ENCODE data around the gene KCNK1.
"Not testable (repeated sequence)": the region's sequence is repeated elsewhere in the genome, so short reads cannot be mapped to it uniquely, and the experiment has no call there.

The KCNK1 gene

GRCh38 chr1:233607252-233608119 is 6.4 kb upstream of the KCNK1 start:
- no peak for DNase-seq (ENCODE audit: low spot score)

- DNase-seq (ENCODE audit: low spot score): no peak
Measured at GRCh38 chr1:233608988-233609387, 4.9 kb upstream of the KCNK1 start.

DNA sequence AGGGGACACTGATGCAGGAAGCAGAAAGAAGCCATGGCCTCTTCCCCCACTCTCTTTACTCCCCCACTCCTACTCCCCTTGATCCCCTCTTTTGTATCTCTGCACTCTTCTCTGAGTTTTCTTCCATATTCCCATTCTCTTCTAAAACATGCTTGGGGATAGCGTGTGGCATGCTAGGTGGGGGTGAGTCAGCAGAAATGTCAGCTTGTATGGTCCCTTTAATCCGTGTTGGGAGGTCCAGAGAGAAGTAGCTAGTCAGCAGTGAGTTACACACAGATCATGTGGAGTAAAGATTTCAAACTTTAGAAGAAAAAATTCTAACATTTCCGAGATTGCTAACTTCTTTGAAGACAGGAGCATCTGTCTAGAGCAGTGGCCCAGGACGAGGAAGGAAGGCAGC is 4.0 kb upstream of the KCNK1 start:
- DNase-seq (ENCODE audit: low spot score): no peak

DNA sequence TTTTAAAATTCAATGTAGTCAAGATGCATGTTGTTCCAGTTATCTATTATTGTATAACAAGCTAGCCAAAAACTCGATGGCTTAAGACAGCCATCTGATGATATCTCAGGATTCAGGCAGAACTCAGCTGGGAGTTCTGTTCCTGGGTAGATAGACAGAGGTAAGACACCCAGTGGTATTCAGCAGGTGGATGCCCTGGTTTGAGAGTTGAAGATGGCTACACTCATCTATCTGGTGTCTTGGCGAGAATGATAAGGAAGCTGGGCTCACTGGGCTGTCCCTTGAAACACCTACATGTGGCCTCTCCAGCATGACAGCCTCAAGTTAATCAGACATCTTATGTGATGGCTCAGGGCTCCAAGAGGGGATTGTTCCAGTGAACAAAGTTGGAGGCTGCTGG is 3.3 kb upstream of the KCNK1 start:
- DNase-seq (ENCODE audit: low spot score): no peak

DNA sequence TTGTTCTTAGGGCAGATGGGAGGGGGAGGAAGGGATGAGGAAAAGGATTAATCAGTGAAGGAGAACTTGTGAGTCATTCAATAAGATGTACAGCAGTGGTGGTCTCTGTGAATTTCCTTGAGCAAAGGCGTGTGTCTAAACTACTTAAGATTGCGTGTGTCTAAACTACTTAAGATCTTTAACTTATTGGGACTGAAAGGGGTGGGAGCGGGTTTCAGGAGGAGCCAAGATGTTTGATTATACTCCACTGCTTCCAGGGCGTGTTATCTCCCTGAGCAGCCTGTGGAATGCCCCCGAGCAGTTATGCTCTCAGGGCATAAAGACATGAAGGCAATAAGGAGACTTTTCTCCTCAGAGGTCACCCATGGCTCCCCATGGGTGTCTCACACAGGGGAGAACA is 2.5 kb upstream of the KCNK1 start:
- not testable (repeated sequence) for DNase-seq (ENCODE audit: low spot score)

GRCh38 chr1:233614173-233614742 is 352 bp downstream of the KCNK1 start:
- DNase-seq (ENCODE audit: low spot score): peak; percentile 69

- no peak for DNase-seq (ENCODE audit: low spot score)
Measured at GRCh38 chr1:233614743-233615521, 1.0 kb downstream of the KCNK1 start.

- no peak for DNase-seq (ENCODE audit: low spot score)
Measured at GRCh38 chr1:233615571-233615970, 1.7 kb downstream of the KCNK1 start.

- no peak for DNase-seq (ENCODE audit: low spot score)
Measured at GRCh38 chr1:233617025-233617424, 3.1 kb downstream of the KCNK1 start.

- DNase-seq (ENCODE audit: low spot score): not testable (repeated sequence)
Measured at GRCh38 chr1:233619414-233619813, 5.5 kb downstream of the KCNK1 start.

- no peak for DNase-seq (ENCODE audit: low spot score)
Measured at GRCh38 chr1:233620065-233620464, 6.2 kb downstream of the KCNK1 start.

- DNase-seq (ENCODE audit: low spot score): no peak
Measured at GRCh38 chr1:233621923-233622322, 8.0 kb downstream of the KCNK1 start.

GRCh38 chr1:233624289-233624688 is 10.4 kb downstream of the KCNK1 start:
- no peak for DNase-seq (ENCODE audit: low spot score)

GRCh38 chr1:233625087-233625486 is 11.2 kb downstream of the KCNK1 start:
- no peak for DNase-seq (ENCODE audit: low spot score)

- no peak for DNase-seq (ENCODE audit: low spot score)
Measured at GRCh38 chr1:233625510-233625981, 11.6 kb downstream of the KCNK1 start.

DNA sequence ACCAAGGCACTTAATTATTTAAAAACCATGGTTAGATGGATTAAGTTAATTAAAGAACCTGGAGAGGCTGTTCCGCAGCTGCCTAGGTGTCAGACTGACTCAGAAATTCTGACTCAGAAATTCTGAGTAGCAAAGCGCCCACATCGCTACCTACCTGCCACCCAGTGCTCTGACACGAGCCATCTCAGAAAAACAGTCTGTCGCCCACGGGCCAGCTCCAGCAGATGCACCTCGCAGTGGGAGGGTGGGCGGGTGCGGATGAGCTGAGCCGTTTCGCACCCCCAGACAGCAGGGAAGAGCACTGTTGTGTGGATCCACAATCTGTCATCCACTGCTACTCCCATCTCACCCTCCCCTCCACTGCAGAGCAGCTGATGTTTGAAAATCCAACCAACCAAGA is 13.5 kb downstream of the KCNK1 start:
- DNase-seq (ENCODE audit: low spot score): no peak

DNA sequence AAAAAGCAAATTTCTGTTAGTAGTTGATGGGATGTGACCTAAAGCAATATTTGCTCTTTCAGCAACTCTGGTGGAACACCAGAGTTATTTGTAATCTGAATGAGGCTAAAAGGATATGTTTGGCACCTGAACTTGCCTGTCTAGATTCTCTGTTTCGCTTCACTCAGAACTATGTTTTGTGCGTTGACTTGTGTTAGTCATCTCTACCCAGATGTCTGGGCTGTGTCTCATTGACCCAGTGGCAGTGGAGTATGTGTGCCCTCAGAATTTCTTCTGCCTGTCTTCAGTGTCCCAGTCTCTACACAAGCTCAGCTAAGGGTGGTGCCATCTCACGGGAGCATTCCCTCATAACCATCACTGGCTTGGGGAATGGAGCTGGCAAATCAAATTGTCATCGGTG is 13.9 kb downstream of the KCNK1 start:
- no peak for DNase-seq (ENCODE audit: low spot score)

DNA sequence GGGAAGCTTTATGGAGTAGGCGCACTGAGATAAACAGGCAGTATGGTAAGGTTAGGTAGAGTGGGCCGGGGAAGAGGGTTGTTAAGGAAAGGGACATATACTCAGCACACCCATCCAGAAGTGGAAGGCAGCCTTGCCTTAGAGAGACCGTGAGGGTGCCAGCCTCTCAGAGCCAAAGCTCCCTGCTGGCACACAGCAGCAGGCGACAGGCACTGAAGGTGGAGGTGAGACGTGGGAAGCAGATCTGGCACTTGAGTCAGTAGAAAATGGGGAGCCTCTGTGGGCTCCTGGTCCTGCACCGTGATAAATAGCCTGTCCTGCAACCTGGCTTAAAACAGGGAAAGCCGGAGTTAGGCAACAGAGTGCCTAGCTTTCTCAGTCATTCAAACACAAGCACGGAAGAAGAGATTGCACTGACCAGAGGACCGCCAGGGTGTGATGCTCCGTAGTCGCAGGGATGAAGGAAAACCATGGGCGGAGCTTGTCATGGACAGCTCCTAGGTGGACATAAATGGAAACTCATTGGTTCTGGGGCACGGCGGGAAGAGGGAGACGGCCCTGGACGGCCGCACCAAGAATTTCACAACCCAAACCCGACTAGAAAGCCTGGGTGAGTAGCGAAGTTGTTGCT is 15.5 kb downstream of the KCNK1 start:
- no peak for DNase-seq (ENCODE audit: low spot score)

- DNase-seq (ENCODE audit: low spot score): no peak
Measured at GRCh38 chr1:233631810-233632405, 18.0 kb downstream of the KCNK1 start.

DNA sequence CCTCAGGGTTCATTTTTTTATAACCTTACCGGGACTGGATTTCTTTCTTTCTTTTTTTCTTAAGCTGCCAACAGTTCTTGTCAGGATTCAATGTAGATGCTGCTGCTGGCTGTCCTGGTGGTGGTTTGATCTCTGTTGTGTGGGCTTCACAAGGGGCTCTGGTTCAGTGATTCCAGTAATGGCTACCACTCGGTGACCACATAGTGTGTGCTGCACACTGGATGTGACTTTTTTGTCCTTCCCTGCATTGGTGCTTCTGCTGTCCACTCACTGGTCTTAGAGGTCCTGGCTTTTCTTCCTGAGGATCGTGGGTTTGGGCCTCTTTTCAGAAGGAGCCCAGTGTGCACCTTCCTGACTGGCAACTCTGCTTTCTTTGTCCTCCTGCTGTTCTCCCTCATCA is 18.5 kb downstream of the KCNK1 start:
- no peak for DNase-seq (ENCODE audit: low spot score)

DNA sequence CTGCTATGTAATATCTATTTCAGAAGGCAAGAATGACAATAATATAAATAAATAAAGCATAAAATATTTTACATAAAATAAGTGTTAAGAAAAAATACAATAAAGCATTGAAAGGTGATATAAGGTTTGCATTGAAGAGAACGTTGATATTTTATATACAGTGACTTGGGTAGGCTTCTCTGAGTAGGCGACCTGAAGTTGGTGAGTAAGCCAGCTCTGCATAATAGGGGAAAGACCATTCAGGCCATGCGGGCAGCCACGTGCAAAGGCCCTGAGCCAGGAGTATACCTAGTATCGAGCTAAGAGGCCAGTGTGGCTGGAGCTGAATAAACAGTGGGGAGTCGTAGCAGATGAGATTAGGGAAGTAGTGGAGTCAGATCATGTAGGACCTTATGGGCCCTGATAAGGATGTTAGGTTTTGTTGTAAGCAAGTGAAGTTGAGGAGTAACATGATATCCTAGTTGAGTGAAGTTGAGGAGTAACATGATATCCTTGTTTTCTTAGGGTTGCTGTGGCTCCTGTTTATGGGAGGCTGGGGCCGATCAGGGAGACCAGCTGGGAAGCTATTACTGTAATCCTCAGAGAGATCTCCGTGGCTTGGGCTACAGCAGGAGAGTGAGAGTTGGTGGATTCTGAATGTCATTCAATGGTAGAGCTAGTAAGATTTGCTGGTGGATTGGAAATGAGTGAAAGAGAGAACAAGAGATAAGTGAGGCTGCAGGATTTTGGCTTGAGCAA is 22.0 kb downstream of the KCNK1 start:
- no peak for DNase-seq (ENCODE audit: low spot score)
